HG03378 (cell line): ENCODE results near the gene TMEM198.

Experiments
- ATAC-seq: cut with Tn5 transposase; IDR thresholded peaks from one replicate; pipeline ENCODE4 v1.9.1; 2021; ENCODE audit warnings: mild to moderate bottlenecking, moderate library complexity; ENCODE audit not compliant: unreplicated experiment

The TMEM198 gene

DNA sequence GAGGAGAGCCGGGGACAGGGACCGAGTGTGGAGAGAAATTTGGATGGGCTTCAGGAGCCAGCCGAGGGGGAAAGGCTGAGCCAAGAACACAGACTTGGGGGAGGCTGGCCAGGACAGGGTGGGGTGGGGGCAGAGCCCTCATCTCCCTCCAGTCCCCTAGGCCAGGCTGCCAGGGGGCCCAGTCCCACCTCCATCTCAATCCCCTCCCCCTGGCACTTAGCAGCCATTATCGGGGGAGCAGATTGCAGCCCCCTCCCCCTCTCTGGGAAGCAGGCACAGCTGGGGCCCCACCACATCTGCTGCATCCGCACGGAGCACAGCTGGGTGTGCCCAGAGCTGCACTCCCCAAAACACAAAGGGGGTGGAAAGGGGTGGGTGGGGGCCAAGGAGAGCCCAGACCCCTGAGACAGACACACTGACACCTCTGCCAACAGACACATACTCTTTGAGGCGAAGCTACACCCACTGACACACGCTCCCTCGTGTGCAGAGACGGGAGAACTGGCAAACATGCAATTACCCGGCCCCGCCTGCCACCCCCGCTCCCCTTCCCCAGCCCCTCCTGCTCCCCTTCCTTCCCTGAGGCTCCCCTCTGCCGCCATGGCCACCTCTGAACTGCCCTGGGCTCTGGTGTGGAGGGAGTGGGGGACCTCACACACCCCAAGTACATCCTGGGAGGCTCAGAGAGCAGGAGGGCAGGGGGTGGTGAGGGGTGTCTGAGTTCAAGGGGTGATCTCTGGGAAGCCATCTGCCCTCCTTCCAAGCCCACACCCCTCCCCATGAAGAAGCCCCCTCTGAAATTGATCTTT lies 34.7 kb upstream of the TMEM198 start:
- peak; percentile 18 for ATAC-seq

DNA sequence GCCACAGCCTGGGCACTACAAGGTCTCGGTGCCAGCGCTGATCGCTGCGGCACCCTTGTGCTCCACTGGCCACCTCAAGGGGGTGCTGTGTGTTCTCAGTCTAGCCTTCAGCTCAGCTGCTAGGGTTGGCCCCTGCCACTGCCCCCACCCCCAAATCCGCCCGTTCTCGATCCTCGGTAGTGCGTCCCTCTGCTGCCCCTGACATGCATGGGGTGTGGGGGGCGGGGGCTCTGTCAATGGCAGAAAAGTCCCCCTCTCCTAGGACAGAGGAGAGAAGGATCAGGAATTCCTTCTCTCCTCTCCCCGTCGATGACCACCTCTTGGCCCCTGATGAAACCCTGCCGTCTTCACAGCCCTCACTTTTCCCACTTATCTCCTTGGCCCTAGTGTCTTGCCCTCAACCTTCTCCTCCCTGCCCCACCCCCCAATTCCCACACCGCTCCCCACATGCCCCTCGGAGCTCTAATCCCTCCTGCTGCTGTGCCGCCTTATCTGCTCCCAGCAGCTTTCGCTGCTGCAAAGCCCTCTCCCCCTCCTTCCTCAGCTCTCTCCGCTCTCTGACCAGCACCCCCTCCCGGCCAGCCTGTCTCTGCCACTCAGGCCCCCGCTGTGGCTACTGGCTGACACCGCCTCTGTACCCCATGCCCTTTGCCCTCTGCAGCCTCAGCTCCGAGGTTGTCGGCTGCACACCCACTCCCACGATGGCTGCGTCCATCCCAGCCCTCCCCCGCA lies 33.9 kb upstream of the TMEM198 start:
- ATAC-seq = peak; percentile 77

DNA sequence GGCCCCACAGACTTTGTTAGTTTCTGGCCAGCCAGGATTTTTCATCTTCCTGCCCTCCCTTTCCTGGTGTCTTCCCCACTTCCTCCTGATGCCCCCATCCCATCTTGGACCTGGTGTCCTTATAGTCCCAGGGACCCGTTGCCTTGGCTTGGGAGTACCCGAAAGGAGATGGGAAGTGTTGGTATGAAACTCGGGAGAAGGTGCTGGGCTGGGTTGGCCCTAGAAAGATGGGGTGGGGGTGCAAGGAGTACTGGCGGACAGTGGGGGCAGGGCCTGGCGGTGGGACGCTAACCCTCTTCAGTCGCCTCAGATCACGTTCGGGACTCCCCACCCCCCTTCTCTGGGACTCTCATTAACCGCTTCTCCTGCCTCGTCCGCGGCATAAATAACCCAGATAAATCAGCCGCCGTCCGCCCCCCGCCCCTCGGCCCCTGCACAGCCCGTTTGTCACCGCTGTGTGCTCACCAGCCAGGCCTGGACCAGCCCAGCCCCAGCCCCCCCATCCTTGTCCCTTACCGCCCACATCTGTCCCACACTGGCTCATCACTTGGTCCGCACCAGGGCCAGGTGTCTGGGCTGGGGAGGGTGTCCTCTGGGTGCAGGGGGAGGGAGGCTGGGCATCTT lies 33.2 kb upstream of the TMEM198 start:
- no peak for ATAC-seq

DNA sequence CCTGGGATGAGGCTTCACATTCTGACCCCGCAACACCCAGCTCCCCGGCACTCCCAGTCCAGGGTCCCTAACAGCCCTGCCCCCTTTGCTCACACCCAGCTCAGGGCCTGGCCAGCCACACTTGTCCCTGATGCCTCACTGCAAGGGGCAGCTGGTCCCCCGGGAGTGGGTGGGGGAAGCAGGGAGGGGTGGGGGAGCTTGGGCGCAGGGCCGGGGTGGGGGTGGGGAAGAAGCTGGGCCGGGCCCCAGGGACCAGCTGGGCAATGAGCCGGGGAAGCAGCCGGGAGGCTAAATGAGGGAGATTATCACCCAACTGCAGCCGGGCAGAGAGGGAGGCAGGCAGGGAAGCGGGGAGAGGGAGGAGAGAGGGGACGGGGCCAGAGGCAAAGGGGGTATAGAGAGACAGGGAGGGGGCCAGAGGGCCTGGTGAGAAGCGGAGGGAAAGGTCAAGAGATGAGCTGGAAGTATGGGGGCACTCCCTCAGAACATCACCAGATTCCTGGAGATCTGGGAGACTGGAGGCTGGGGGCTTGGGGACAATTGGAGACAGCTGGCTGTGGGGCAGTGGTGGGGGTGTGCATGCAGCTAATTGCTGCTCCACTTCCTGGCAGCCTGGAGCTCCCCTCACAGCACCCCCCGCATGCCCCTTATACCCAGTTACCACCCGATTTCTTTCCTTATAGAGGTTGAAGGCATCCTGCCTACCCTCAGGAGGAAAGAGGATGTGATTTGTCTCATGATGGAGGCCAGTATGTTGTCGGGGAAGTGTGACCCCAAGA lies 32.1 kb upstream of the TMEM198 start:
- no peak for ATAC-seq

DNA sequence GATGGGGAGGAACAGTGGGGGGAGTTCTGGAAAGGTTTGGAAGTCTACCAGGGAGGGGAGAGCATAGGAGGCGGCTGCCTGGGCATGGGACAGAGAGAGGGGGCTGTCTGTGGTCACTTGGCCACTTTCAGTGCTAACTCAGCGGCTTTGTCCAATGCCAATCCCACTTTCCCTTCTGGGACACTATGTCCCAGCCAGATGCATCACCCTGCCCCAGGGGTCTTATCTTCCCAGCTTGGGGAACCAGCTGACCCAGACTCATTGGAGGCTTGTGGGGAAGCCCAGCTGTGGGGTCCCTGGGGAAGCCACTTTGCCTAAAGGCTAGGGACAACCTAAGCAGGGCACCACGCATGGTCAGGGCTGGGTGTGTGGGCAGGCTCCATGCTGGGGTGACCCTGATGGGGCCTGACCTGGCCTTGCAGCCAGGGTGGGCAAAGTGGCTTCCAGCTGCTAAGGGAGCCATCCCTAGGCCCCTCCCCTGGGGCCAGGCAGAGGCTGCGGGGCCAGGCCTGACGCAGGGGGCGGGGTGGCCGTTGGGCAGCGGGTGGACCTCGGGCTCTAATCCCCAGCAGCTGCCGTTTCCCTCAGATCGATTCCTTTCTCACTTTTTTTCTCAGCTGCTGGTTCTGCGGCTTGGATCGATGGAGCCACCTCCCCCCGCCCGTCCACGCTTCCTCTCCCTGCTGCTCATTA lies 31.2 kb upstream of the TMEM198 start:
- no peak for ATAC-seq

DNA sequence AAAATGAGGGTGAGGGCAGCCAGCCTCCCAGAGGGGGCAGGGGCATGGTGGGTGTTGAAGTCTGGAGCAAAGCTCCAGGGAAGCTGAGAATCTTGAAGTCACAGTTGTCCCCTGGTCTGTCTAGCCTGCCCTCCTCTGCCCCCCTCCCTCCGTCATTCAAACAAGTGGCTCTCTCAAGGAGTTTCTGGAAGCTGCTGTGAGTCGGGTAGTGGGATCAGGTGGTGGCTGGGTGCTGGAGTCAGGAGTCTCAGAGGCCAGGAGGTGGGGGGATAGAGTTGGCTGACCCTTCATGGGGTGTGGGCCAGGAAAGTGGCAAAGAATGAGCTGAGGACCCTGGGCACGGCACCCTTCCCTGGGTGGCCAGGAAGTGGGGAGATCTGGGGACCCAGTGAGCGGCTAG lies 30.0 kb upstream of the TMEM198 start:
- no peak for ATAC-seq

DNA sequence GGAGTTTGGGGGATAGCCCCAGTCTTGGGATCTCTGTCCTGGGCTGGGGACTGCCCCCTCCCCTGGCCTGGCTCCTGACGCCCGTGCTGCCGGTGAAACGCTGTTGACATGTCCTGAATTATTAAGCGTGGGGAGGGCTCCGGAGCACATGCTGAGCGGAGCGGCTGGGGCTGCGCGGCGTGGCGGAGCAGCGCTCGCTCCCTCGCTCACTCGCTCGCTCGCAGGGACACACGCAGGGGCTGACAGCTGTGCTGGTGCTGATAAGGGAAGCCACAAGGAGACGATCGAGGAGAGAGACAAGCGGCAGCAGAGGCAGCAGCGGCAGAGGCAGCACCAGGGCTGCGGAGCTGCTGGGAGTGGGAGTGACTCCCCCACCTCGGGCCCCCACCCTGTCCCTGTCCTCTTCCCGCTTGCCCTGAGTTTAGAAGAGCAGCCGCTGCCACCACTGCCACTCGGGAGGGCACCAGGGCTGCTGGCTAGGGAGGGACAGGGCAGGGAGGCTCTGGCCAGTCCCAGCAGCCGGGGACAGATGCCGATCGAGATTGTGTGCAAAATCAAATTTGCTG lies 29.5 kb upstream of the TMEM198 start, which contains the start of gene ASIC4:
Gene ASIC4, plus strand, starts transcription at position 287 of the 566 bp plus-strand sequence. Its CDS starts 243 bp downstream, at position 530.
- no peak for ATAC-seq

DNA sequence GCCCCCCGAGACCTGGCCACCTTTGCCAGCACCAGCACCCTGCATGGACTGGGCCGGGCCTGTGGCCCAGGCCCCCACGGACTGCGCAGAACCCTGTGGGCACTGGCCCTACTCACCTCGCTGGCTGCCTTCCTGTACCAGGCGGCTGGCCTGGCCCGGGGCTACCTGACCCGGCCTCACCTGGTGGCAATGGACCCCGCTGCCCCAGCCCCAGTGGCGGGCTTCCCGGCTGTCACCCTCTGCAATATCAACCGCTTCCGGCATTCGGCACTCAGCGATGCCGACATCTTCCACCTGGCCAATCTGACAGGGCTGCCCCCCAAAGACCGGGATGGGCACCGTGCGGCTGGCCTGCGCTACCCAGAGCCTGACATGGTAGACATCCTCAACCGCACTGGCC lies 29.0 kb upstream of the TMEM198 start:
- no peak for ATAC-seq

DNA sequence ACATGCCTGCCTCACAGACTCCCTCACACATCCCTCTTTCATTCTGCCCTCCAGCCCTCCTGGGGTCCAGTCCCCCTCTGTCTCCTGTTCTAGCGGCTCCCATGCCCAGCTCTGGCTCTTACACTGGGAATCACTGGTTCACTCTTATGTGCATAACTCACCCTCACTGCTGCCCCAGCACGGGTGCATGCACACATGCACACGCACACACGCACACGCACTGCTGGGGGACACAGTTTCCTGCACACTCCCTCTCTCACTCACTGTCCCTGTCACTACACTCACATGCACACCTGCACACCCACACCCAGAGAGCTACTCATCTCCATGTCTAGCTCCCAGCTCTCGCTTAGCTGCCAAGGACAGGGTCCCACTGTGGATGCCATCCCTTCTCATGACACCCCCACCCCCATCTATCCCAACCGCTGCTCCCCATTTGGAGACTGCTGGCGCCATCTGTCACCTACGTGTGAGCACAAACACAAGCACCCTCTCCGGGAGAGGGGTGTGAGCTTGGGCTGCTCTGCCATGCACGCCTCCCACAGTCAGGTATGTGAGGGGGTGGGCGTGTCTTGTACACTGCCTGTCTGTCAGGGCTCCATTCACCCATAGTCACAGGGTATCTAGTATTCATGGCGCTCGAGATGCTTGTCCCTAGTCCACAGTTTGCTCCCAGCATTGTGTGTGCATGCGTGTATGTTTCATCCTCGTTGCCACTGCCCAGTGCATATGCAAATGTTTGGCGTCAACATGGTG lies 27.8 kb upstream of the TMEM198 start:
- ATAC-seq = no peak

DNA sequence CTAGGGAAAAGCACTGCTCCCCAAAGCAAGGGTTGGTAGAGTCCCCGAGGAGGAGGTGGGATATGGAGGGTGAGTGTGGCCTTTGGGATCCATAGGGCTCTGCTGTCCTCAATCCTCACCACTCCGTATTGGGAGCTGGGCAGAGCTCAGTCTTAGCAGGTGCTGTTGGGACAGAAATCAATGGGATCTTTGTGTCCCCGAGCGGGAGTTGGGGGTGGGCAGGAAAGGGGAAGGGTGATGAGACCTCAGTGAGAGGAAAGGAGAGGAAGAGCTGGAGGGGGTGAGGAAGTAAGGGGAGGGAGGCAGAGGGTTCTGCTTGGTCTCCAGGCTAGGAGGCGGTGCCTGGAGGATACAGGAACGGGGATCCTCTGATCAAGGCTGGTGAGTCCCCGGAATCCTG lies 26.9 kb upstream of the TMEM198 start:
- no peak for ATAC-seq

DNA sequence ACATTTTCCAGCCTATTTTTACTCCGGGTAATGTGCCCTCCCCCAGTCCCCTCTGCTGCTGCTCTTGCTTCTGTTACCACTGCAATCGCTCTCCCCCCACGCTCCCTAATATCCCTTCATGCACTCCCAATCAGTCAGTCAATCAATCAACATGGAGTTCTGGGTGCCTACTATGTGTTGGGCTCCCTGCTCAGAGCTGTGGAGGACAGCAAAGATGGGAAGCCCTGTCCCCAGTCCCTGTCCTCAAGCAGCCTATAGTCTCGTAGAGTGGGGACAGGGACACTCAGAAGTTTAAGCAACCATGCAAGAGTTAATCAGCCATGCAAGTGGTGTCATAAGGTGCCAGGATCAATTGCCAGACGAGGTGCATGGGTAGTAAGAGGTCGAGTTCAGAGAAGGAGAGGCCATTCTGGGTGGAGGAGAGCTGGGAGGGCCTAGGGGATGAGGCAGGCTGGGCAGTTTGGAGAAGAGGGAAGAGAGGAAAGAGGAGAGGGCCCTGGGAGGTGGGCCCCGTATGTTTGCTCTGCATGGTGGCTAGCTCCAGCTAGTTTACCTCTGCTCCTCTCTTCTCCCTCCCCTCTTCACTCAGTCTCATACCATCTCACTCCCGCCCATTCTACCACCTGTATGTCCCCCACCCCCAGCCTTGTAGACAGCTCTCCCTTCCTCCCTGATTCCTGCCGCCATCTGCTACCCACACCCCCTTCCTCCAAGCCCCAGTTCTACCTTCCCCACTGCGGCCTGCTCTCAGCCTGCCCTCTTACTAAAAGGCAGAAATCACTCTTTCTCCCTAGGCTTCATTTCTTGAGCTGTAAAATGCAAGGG lies 25.7 kb upstream of the TMEM198 start:
- ATAC-seq = no peak

DNA sequence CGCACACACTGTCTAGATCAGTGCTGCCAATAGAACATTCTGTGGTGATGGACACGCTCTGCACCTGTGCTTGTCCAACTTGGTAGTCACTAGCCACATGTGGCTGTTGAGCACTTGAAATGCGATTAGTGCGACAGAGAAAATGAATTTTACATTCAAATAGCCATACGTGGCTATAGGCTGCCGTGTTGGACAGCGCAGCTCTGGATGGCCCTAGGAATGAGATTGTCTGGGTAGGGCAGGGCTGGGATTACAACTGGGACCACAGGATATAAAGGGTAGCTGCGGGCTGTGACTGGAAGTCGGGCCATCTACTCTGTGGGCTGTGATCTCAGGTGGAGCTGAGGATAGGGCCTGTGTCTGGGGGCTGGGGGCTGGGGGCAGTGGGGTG lies 24.3 kb upstream of the TMEM198 start:
- no peak for ATAC-seq

DNA sequence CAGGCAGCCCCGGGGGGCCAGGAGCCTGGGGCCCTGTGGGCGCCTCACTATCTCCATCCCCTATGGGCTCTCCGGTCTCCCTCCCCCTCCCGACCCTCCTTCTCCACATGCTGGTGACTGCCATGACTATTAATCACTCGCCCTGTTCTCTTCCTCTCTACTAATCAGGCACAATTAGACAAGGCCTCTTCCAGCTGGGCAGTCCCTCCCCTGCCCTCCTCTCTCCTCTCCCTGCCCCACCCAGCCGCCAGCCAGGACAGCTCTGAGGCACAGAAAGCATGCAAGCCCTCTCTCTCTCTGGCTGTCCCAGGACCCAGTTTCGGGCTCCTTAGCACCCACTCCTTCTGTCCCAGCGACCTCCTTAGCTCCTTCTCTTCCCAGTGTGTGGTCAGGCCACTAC lies 23.7 kb upstream of the TMEM198 start:
- no peak for ATAC-seq

DNA sequence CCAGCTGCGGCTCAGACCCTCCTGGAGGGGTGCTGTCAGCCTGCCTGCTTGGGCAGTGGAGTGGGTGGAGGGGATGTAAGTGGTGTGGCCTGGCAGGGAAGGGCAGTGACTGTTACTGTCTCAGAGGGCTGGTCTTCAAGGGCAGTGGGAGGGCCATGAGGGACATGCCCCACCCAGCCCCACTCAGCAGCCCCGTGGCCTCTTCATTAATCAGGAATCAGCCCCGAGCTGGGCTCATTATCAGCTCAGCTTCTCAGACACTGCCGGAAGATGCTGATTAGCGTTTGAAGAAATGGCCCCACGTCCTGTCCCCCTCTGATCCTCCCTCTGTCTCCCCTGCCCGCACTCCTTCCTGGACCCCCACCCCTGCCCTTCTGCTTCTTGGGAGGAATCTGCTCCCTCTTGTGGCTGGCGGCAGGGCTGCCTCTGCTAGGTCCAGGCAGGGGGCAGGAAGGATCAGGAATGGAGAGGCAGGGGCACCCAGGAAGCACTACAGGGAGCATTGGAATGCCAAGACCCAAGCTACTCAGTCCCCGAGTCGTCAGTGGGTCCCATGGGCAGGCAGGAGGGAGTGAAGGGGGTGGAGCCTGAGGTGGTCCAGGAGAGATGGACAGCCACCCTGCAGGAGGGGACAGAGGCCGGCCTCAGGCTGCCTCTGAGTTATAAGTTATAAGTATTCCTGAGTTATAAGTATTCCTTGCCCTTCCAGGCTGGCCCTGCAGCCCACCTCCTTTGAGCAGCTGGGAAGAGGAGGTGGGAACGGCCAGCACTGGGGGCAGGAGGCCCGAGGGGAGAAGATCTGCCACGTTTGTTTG lies 22.6 kb upstream of the TMEM198 start:
- no peak for ATAC-seq

DNA sequence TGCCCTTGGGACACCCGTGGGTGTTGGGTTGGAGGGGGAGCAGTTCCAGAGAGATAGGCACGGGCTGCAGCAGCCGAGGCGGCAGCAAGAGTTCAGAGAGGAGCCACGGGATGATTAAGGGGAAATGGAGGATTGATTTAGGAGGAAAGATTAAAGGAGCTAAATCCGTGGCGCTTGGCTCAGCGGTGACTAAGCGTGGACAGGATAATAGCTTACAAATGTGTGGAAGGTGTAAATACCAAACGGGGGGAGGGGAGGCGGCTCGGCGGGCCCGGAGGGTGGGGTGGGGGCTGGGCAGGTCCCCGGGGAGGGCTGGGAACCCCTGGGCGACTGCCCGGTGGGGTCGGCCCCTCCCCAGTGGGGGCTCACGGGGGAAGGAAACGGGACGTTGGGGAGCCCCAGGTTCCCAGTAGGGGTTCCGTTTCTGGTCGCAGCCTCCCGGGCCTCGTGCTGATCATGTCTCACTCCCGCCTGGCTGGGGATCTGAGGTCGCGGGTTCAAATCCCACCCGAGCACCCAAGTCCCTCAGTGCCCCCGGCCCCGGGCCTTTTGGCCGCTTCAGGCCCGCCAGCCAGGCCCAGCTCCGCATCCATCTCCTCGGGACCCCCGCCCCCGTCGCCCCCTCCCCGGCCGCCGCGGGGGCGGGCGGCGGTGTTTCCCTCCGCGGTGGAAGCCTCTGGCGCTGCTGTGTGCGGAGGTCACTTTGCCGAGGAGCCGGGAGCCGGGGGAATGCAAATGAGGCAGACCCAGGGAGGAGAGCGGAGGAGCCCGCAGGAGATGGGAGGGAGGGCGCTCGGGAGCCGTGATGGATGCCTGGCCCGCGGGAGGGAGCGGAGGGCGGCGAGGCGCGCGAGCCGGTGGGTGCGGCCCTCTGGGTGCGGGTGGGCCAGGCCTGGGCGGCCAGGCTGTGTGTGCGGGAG lies 21.5 kb upstream of the TMEM198 start:
- ATAC-seq = no peak

DNA sequence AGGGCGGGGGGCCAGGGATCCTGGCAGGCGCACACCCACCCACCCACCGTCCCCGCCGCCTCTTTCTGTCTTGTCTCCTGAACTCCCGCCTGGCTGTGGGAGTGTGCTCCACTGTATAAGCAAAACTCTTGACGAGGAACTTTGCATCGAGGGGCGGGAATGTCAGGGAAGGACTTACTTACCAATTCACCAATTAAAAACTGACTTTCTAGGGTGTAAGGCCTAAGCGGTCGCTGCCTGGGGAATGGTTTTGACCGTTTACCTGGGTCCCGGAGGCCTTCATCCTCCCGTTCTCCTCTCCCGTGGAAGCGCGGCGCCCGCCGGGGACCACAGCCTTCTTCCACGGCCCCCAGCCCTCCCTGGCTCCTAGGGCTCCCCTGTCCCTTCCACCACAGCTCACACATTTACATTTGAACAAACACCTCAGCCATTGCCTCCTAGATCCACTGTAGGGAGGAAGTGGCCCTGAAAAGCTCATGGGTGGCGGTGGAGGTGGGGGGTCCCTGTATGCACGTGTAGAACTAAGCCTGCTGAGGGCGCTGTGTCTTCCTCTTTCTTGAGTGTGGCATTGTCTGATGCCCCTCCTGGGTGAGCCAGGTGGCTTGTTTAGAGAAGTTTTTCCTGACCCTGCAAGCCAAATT lies 20.7 kb upstream of the TMEM198 start:
- ATAC-seq = no peak
